H1 (cell line): ENCODE data around the gene LNPEP. TPM values are rescaled to one million over a fixed set of nuclear protein-coding genes. Genes with fewer than 3 reads are reported as not detected.

Experiments used
- CEBPB ChIP-seq: IDR thresholded peaks from 2 replicates; pipeline ENCODE4 v1.6.1; 2012; ENCODE audit warnings: low read depth, low read length
- CHD7 ChIP-seq: fragments of 300-600 bp; sonication (generic); IDR thresholded peaks from 2 replicates; pipeline ENCODE4 v1.7.1; 2012; ENCODE audit warnings: low read length, moderate library complexity, mild to moderate bottlenecking, inconsistent platforms; ENCODE audit not compliant: insufficient replicate concordance
- EGR1 ChIP-seq: IDR thresholded peaks from 2 replicates; pipeline ENCODE4 v1.6.1; 2011; ENCODE audit warnings: low read depth, low read length, borderline replicate concordance
- HDAC2 ChIP-seq, 2 experiments: fragments of 300-600 bp in 1 of 2; sonication (generic) in 1 of 2; IDR thresholded peaks; 2 replicates each; pipeline ENCODE4 v1.6.1; 2011 to 2012; ENCODE audit warnings: low read depth in 2 of 2, low read length in 2 of 2, mild to moderate bottlenecking in 2 of 2, moderate library complexity in 2 of 2, borderline replicate concordance in 1 of 2, inconsistent platforms in 1 of 2
- PHF8 ChIP-seq: fragments of 200-600 bp; sonication (generic); conservative IDR thresholded peaks from 2 replicates; pipeline ENCODE4 v1.7.1; 2012; ENCODE audit warnings: low read depth, mild to moderate bottlenecking, inconsistent platforms, low read length, moderate library complexity
- POU5F1 ChIP-seq: IDR thresholded peaks from 2 replicates; pipeline ENCODE4 v1.6.1; 2011; ENCODE audit warnings: low read depth, mild to moderate bottlenecking, low read length, moderate library complexity
- SUZ12 ChIP-seq: fragments of 200-600 bp; sonication (generic); IDR thresholded peaks from 2 replicates; pipeline ENCODE4 v1.6.1; 2012; ENCODE audit warnings: mild to moderate bottlenecking, inconsistent platforms, low read length, moderate library complexity, mixed read lengths
- TEAD4 ChIP-seq: IDR thresholded peaks from 2 replicates; pipeline ENCODE4 v1.6.1; 2012; ENCODE audit warnings: low read depth, low read length, inconsistent platforms, mixed read lengths
- polyA plus RNA-seq, 7 experiments: library from polyadenylated mRNA; depleted of rRNA in 3 of 7; stranded (reverse) in 5 of 7; unstranded in 2 of 7; fragments of >200 nt in 5 of 7; fragments of 200-250 nt in 2 of 7; gene quantifications; 1 replicate in 5 of 7; 2 replicates in 1 of 7; 4 replicates in 1 of 7; pipeline versions ENCODE4 v1.2.1 to v1.2.3, GENCODE V29; 2011 to 2013; ENCODE audit warnings: missing spikeins in 2 of 7, mixed read lengths in 2 of 7
- total RNA-seq: library from RNA; stranded (reverse); fragmentation: NEBNext Ultra II Directional; extraction: Animal tissue kit (Norgen Biotek cat#: 25700); gene quantifications from 2 replicates; pipeline ENCODE4 v1.2.1, GENCODE V29; 2021
- TF ChIP-seq, protein P1 (sequence below): IDR thresholded peaks from 2 replicates; pipeline ENCODE4 v1.6.1; 2012; ENCODE audit warnings: low read length, inconsistent platforms

The LNPEP gene
- total and polyA plus RNA-seq, 2 of the 8 experiments (the other 6 are each of a cell fraction or from before 2014, with no cell fraction given): 1.8 to 4.5 TPM

DNA sequence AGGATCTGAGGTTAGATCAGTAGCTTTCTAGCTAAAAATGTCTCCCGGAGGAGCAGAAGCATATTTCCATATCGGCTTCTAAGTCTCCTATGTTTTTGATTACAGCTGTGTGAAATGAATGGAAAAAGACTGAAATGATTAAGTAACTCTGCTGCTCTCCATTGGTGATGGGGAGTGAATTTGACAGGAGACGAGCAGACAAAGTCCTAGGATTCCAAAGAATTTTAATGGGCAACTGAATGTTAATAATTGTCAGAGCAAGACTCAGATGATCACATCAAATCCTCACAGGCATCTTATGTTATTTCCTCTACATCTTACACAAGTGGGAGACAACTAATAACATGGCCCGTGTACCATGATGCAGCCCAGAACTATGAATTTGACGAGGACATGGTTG is 139.8 kb downstream of the LNPEP start (continued):
- TF ChIP-seq CHD7: no peak
- TF ChIP-seq TEAD4: no peak
- TF ChIP-seq EGR1: no peak
- TF ChIP-seq SUZ12: no peak
- TF ChIP-seq HDAC2 (IDR thresholded peaks at IDR 0.05; ENCODE audit: borderline replicate concordance in 1 of 2, low read depth in 2 of 2, low read length in 2 of 2): no peak
- TF ChIP-seq, protein P1, sequence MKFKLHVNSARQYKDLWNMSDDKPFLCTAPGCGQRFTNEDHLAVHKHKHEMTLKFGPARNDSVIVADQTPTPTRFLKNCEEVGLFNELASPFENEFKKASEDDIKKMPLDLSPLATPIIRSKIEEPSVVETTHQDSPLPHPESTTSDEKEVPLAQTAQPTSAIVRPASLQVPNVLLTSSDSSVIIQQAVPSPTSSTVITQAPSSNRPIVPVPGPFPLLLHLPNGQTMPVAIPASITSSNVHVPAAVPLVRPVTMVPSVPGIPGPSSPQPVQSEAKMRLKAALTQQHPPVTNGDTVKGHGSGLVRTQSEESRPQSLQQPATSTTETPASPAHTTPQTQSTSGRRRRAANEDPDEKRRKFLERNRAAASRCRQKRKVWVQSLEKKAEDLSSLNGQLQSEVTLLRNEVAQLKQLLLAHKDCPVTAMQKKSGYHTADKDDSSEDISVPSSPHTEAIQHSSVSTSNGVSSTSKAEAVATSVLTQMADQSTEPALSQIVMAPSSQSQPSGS: no peak
- no peak for TF ChIP-seq POU5F1
- TF ChIP-seq CEBPB: no peak
- no peak for TF ChIP-seq PHF8
- TF ChIP-seq, all 59 proteins: peak for 0
